Ovary (tissue), 9 donors: Measurements from ENCODE around the gene EYA2. TPM values are rescaled to one million over a fixed set of nuclear protein-coding genes. Genes with fewer than 3 reads are reported as not detected.
"Not testable (repeated sequence)": the region's sequence is repeated elsewhere in the genome, so short reads cannot be mapped to it uniquely, and the experiment has no call there.

Experiments
- DNase-seq, 5 donors: peaks; one replicate each; pipeline ENCODE4 v3.0.0-alpha.2; 2019 to 2020
- H3K27ac ChIP-seq, 2 donors: fragments of 200-600 bp; one replicate each; pipeline versions ENCODE4 v1.5.1 to v1.8.0; 2019 to 2022
- H3K27me3 ChIP-seq: fragments of 200-600 bp; one replicate; pipeline ENCODE4 v1.8.0; 2022
- H3K36me3 ChIP-seq: fragments of 200-600 bp; sonication (generic); one replicate; pipeline ENCODE4 v1.5.1; 2019
- H3K4me1 ChIP-seq: one replicate; pipeline ENCODE4 v1.8.1; 2013; ENCODE audit warnings: mild to moderate bottlenecking, moderate library complexity; ENCODE audit not compliant: insufficient read depth
- H3K4me3 ChIP-seq: fragments of 200-600 bp; sonication (generic); one replicate; pipeline ENCODE4 v1.5.1; 2017
- H3K9me3 ChIP-seq, 2 donors: fragments of 200-600 bp in 1 of 2; sonication (generic) in 1 of 2; one replicate each; pipeline versions ENCODE4 v1.5.1 to v1.8.1; 2013 to 2019; ENCODE audit warnings: mild to moderate bottlenecking in 1 of 2, moderate library complexity in 1 of 2
- EP300 ChIP-seq: sonication (generic); formaldehyde crosslinking; IDR thresholded peaks from one replicate; pipeline ENCODE4 v1.6.1; 2017; ENCODE audit warnings: antibody characterized with exemption
- POLR2A ChIP-seq: fragments of 450-650 bp; IDR thresholded peaks from one replicate; pipeline ENCODE4 v1.6.1; 2017; ENCODE audit warnings: antibody characterized with exemption, mild to moderate bottlenecking, moderate library complexity
- WGBS, 3 donors: extraction: QIAGEN DNeasy Blood & Tissue Kit in 1 of 3; methylation state at CpG; one replicate each; pipeline versions ENCODE4 v1.1.5 to v1.1.7; 2013 to 2017; 5-methylcytosine and 5-hydroxymethylcytosine counted together
- intact Hi-C, 4 donors: fragments of 100-400 bp; cut with DNase I; formaldehyde crosslinking; loops; one replicate each; pipeline versions ENCODE4 v1.11.0 to v1.15.1; 2022 to 2023
- polyA plus RNA-seq, 2 donors: library from polyadenylated mRNA; stranded (reverse); fragments of 200-250 nt in 1 of 2; fragments of 350-450 nt in 1 of 2; fragmentation: Illumina TruSeq in 1 of 2; extraction: RNeasy Lipid Tissue Mini Kit (QIAGEN cat#74804) in 1 of 2; gene quantifications; one replicate each; pipeline ENCODE4 v1.2.3, GENCODE V29; 2013 to 2014
- total RNA-seq, 7 donors: library from RNA; depleted of rRNA in 2 of 7; stranded (reverse); fragments of >200 nt in 2 of 7; fragmentation: NEBNext Ultra II Directional in 3 of 7; extraction: Animal tissue kit (Norgen Biotek cat#: 25700) in 3 of 7; gene quantifications; one replicate each; pipeline versions ENCODE4 v1.1.0 to v1.2.4, GENCODE V29; 2016 to 2023
- TF ChIP-seq, protein P1 (sequence below), 3 donors: fragments of 450-650 bp in 2 of 3; fragments of 200-600 bp in 1 of 3; IDR thresholded peaks; one replicate each; pipeline versions ENCODE4 v1.5.1 to v1.8.0; 2016 to 2022; ENCODE audit warnings: antibody characterized with exemption in 3 of 3, mild to moderate bottlenecking in 1 of 3
- donor health status: DM: no; HTN: no; CAD: no; lungs with moderate emphysema.
- donor health status: DM: no; HTN: no; CAD: no.
- donor health status: Bipolar disorder and iron deficiency.
- donor health status: DM: yes; HTN: yes; CAD: no.
- donor health status: DM: no; HTN: no; CAD: no.
- donor health status: DM: yes; HTN: yes; CAD: no.

Gene EYA2
- total and polyA plus RNA-seq, 9 donors = 0.18 to 7.6 (median 1.7) TPM

DNA sequence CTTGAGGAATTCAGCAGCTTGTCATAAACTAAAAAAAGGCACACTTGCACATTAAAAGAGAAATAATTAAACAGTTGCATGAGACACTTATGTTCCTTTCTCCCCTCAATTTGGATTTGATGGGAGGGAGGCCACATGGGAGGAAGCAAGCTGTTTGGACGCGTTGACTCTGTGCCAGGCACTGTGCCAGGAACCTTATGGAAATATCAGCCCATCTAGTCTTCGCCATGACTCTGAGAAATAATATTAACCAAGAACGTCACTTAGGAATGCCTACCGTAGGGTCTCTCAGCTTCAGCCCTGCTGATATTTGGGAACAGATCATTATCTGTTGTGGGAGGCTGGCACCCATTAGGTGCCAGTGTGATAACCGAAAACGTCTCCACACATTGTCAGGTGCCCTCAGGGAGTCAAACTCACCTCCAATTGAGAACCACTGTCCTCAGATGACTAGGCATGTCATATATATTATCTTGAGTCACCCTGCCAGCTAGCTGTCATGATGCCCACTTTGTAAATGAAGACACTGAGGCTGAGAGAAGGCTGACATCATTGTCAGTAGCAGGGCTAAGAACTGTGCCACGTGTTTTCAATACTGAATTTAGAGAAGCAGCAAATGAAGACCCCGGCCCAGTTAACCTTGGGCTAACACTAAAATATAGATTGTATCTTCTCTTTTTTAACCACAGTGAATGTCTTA lies 36.1 kb downstream of the EYA2 start:
- H3K9me3 ChIP-seq = no peaks in the 10 kb centered on the region
- H3K36me3 ChIP-seq = no peaks in the 10 kb centered on the region
- intact Hi-C loops = no loop called here
- no peak for TF ChIP-seq EP300
- no peak for TF ChIP-seq POLR2A
- TF ChIP-seq, protein P1, sequence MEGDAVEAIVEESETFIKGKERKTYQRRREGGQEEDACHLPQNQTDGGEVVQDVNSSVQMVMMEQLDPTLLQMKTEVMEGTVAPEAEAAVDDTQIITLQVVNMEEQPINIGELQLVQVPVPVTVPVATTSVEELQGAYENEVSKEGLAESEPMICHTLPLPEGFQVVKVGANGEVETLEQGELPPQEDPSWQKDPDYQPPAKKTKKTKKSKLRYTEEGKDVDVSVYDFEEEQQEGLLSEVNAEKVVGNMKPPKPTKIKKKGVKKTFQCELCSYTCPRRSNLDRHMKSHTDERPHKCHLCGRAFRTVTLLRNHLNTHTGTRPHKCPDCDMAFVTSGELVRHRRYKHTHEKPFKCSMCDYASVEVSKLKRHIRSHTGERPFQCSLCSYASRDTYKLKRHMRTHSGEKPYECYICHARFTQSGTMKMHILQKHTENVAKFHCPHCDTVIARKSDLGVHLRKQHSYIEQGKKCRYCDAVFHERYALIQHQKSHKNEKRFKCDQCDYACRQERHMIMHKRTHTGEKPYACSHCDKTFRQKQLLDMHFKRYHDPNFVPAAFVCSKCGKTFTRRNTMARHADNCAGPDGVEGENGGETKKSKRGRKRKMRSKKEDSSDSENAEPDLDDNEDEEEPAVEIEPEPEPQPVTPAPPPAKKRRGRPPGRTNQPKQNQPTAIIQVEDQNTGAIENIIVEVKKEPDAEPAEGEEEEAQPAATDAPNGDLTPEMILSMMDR (IDR thresholded peaks at IDR 0.05) = no peak
- H3K4me3 ChIP-seq = no peak overlapping the region
- H3K4me1 ChIP-seq = no peaks in the 10 kb centered on the region
- DNase-seq = no peak
- no peak overlapping the region for H3K27ac ChIP-seq
- 25 to 41% (median 30%) methylated on average over 9 of the region's 9 CpGs for WGBS, 3 donors
- no peaks in the 10 kb centered on the region for H3K27me3 ChIP-seq

GRCh38 chr20:46931699-46932098 lies 37.1 kb downstream of the EYA2 start:
- intact Hi-C loops = no loop called here
- no peak for DNase-seq
- Histone ChIP-seq H3K27me3 (no peaks in the 10 kb centered on the region), H3K27ac (no peak overlapping the region), H3K9me3 (no peaks in the 10 kb centered on the region), H3K36me3 (no peaks in the 10 kb centered on the region), H3K4me3 (no peak overlapping the region), H3K4me1 (no peaks in the 10 kb centered on the region)
- WGBS, 3 donors = 36 to 50% (median 37%) methylated on average over 11 of the region's 11 CpGs
- TF ChIP-seq POLR2A (no peak), EP300 (no peak)
- TF ChIP-seq, protein P1 (IDR thresholded peaks at IDR 0.05) = no peak

DNA sequence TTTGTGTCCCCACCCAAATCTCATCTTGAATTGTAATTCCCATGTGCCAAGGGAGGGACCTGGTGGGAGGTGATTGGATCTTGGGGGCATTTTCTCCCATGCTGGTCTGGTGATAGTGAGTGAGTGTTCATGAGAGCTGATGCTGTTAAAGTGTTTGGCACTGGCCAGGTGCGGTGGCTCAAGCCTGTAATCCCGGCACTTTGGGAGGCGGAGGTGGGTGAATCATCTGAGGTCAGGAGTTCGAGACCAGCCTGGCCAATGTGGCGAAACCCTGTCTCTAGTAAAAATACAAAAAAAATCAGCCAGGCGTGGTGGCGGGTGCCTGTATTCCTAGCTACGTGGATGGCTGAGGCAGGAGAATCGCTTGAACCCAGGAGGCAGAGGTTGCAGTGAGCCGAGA lies 37.8 kb downstream of the EYA2 start:
- H3K27me3 ChIP-seq, H3K27ac ChIP-seq, H3K4me3 ChIP-seq, H3K36me3 ChIP-seq, H3K4me1 ChIP-seq, intact Hi-C loops, DNase-seq, H3K9me3 ChIP-seq: not testable (repeated sequence)
- 78 to 86% (median 79%) methylated on average over 10 of the region's 10 CpGs for WGBS, 3 donors

GRCh38 chr20:46933150-46933549 lies 38.5 kb downstream of the EYA2 start:
- H3K27ac ChIP-seq = no peak overlapping the region
- 66 to 68% (median 67%) methylated on average over 5 of the region's 5 CpGs for whole genome bisulfite sequencing, 3 donors
- TF ChIP-seq POLR2A (no peak), EP300 (no peak)
- TF ChIP-seq, protein P1 (IDR thresholded peaks at IDR 0.05) = no peak
- intact Hi-C loops = no loop called here
- no peaks in the 10 kb centered on the region for H3K4me1 ChIP-seq
- no peaks in the 10 kb centered on the region for H3K36me3 ChIP-seq
- no peaks in the 10 kb centered on the region for H3K9me3 ChIP-seq
- H3K4me3 ChIP-seq = no peak overlapping the region
- no peak for DNase-seq
- H3K27me3 ChIP-seq = no peaks in the 10 kb centered on the region

GRCh38 chr20:46934746-46935287 lies 40.2 kb downstream of the EYA2 start:
- TF ChIP-seq EP300 (no peak), POLR2A (no peak)
- TF ChIP-seq, protein P1 (IDR thresholded peaks at IDR 0.05) = no peak
- Histone ChIP-seq H3K4me3 (no peak overlapping the region), H3K27ac (no peak overlapping the region), H3K27me3 (no peaks in the 10 kb centered on the region), H3K4me1 (no peaks in the 10 kb centered on the region), H3K9me3 (no peaks in the 10 kb centered on the region), H3K36me3 (no peaks in the 10 kb centered on the region)
- intact Hi-C loops = no loop called here
- 66 to 82% (median 73%) methylated on average over 4 of the region's 4 CpGs for WGBS, 3 donors
- DNase-seq = no peak
